ENCODE measurements around the gene MBD1.

Gene MBD1

GRCh38 chr18:50273203-50274043 lies 7.9 kb downstream of the MBD1 start:
- no peak for DNase-seq (ENCODE audit: low read depth)
- TF ChIP-seq CTCF (IDR thresholded peaks at IDR 0.05; ENCODE audit: insufficient read depth, low read depth, low read length, missing control alignments): no peak
- H3K4me3 ChIP-seq (ENCODE audit: low read depth, low read length): no peak overlapping the region

- TF ChIP-seq CTCF (IDR thresholded peaks at IDR 0.05; ENCODE audit: insufficient read depth, low read depth, low read length, missing control alignments): no peak
Observed at GRCh38 chr18:50272568-50272967, 8.8 kb downstream of the MBD1 start.

GRCh38 chr18:50268022-50268747 lies 13.1 kb downstream of the MBD1 start:
- peak; percentile 95 for DNase-seq (ENCODE audit: low read depth)
- peak overlapping the region; percentile 54 for H3K4me3 ChIP-seq (ENCODE audit: low read depth, low read length)
- peak; percentile 91 for TF ChIP-seq CTCF (IDR thresholded peaks at IDR 0.05; ENCODE audit: insufficient read depth, low read depth, low read length, missing control alignments)

More at GRCh38 chr18:50272568-50272967, 8.8 kb downstream of the MBD1 start:
- no peak for DNase-seq (ENCODE audit: low read depth)
- no peak overlapping the region for H3K4me3 ChIP-seq (ENCODE audit: low read depth, low read length)

GRCh38 chr18:50266248-50266704 lies 15.0 kb downstream of the MBD1 start, which contains the start of gene CFAP53:
TSS of gene CFAP53 (minus strand) at chr18:50266495. CDS start at chr18:50266404, 91 bp downstream.
- DNase-seq (ENCODE audit: low read depth): peak; percentile 95
- no peak for TF ChIP-seq CTCF (IDR thresholded peaks at IDR 0.05; ENCODE audit: insufficient read depth, low read depth, low read length, missing control alignments)

GRCh38 chr18:50262977-50263376 lies 18.3 kb downstream of the MBD1 start:
- no peak for TF ChIP-seq CTCF (IDR thresholded peaks at IDR 0.05; ENCODE audit: insufficient read depth, low read depth, low read length, missing control alignments)
- H3K4me3 ChIP-seq (ENCODE audit: low read depth, low read length): no peak overlapping the region
- DNase-seq (ENCODE audit: low read depth): no peak

More at GRCh38 chr18:50266248-50266704, 15.0 kb downstream of the MBD1 start, which contains the start of gene CFAP53:
- H3K4me3 ChIP-seq (ENCODE audit: low read depth, low read length): peak within 1 kb of the TSS; percentile 78

- no peak for DNase-seq (ENCODE audit: low read depth)
- no peak for TF ChIP-seq CTCF (IDR thresholded peaks at IDR 0.05; ENCODE audit: insufficient read depth, low read depth, low read length, missing control alignments)
- no peak overlapping the region for H3K4me3 ChIP-seq (ENCODE audit: low read depth, low read length)
Observed at GRCh38 chr18:50250935-50251334, 30.4 kb downstream of the MBD1 start.

Measured in GM12865 (cell line).